Renal cortex interstitium (tissue), 15 donors: Measurements from ENCODE around the gene TAS2R13. TPM values are rescaled to one million over a fixed set of nuclear protein-coding genes. Genes with fewer than 3 reads are reported as not detected.

Experiments
- DNase-seq, 11 donors: peaks; one replicate each; pipeline ENCODE4 v3.0.0-alpha.2; 2013; ENCODE audit warnings: low read depth in 9 of 11, low spot score in 4 of 11; ENCODE audit errors: extremely low read depth in 1 of 11
- long read RNA-seq, 16 experiments: transcript quantifications; one replicate each; lab custom pipeline, GENCODE V29; 2026
- polyA plus RNA-seq, 3 donors: library from polyadenylated mRNA; unstranded; fragments of 120-200 nt; gene quantifications; one replicate each; pipeline ENCODE4 v1.2.1, GENCODE V29; 2013; ENCODE audit not compliant: insufficient read length in 3 of 3

The TAS2R13 gene
- under 1 TPM in 1 of 3 donors, not detected in 2; 0.24 TPM for polyA plus RNA-seq
- long read RNA-seq, donor 1 = 0 reads
- long read RNA-seq, donor 2 = 0 reads
- long read RNA-seq, donor 3 = 0 reads
- long read RNA-seq, donor 4 = 0 reads
- long read RNA-seq, donor 5 = 0 reads
- long read RNA-seq, donor 6 = 0 reads
- long read RNA-seq, donor 7, partial matches to known transcripts = 0 of 1 reads
- long read RNA-seq, donor 7, other reads (novel, unspliced or antisense) = 0 of 1 reads
- long read RNA-seq, donor 8 = 0 reads
- long read RNA-seq, donor 9 = 0 reads
- long read RNA-seq, donor 10 = 0 reads
- long read RNA-seq, donor 11 = 0 reads
- long read RNA-seq, donor 12 = 0 reads
- long read RNA-seq, donor 13 = 0 reads
- long read RNA-seq, donor 14 = 0 reads
- long read RNA-seq, donor 15 = 0 reads
- long read RNA-seq, donor 16, partial matches to known transcripts = 0 of 1 reads
- long read RNA-seq, donor 16, other reads (novel, unspliced or antisense) = 0 of 1 reads

- DNase-seq = no peak
Measured at GRCh38 chr12:10909462-10909861, at the start of gene TAS2R13. TAS2R13 (minus strand) TSS chr12:10909562; CDS start chr12:10909298, 264 bp downstream.

- no peak for DNase-seq
Measured at GRCh38 chr12:10957741-10958140, 48.4 kb upstream of the TAS2R13 start.

GRCh38 chr12:10956085-10956484, 46.7 kb upstream of the TAS2R13 start:
- no peak for DNase-seq

- DNase-seq = no peak
Measured at GRCh38 chr12:10952645-10953044, 43.3 kb upstream of the TAS2R13 start.

DNA sequence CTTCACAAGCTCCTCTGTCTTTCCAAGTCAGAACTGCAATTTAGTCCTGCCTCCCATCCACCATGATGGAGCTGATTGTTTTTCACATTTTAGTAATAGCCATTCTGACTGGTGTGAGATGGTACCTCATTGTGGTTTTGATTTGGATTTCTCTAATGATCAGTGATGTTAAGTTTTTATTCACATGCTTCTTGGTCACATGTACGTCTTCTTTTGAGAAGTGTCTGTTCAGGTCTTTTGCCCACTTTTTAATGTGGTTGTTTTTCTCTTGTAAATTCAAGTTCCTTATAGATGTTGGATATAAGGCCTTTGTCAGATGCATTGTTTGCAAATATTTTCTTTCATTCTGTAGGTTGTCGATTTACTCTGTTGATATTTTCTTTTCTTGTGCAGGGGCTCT, 33.8 kb upstream of the TAS2R13 start:
- DNase-seq = no peak

- DNase-seq = no peak
Measured at GRCh38 chr12:10941916-10942607, 32.7 kb upstream of the TAS2R13 start.

DNA sequence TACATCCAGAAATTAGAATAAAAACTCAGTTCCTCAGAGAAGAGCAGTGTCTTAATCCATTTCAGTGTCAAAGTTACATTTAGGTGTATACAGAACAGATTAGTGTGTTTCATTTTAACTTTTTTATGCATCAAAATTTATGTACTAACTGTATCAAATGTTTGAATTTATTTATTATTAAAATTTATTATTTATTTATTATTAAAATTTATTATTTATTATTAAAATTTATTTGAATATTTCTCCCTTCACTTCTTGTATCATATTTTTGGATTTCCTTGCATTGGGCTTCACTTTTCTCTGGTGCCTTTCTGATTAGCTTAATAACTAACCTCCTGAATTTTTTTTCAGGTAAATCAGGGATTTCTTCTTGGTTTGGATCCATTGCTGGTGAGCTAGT, 32.0 kb upstream of the TAS2R13 start:
- no peak for DNase-seq

DNA sequence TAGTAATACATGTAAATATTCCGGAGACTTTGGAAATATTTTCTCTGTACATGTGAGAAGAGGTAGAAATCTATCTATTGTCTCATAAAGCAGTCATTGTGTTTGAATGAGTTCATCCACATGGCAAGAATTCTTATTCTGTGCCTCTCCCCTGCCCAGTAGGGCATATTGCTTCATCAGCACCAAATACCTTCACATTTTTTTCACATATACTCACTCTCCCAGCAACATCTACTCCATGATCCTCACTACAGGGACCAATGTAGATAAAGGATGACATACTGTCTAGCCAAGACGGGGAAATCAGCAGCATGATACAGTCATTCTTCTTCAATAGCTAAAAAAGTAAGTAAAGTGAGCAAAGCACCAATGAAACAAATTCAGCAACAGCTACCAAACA, 31.0 kb upstream of the TAS2R13 start:
- no peak for DNase-seq

GRCh38 chr12:10939163-10939562, 29.8 kb upstream of the TAS2R13 start, which contains the start of gene TAS2R14:
TAS2R14 (minus strand) TSS chr12:10939263; CDS start chr12:10939207, 56 bp downstream.
- DNase-seq = no peak

DNA sequence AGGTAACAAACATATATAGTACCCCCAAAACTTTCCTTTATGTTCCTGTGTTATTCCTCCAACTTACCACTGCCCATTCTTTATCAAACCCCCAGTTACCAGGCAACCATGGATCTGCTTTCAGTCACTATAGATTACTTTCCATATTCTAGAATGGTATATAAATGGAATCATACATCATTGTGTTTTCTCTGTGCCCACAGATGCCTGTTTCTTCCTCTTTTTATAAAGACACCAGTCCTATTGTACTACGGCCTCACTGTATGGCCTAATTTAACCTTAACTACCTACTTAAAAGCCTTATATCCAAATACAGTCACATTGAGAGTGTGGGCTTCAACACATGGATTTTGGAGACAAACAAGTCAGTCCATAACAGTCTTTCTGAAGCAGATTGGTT, 27.1 kb upstream of the TAS2R13 start:
- no peak for DNase-seq

- no peak for DNase-seq
Measured at GRCh38 chr12:10928746-10929286, 19.5 kb upstream of the TAS2R13 start, which contains the start of gene PRH2. PRH2 (plus strand) TSS chr12:10929236; CDS start chr12:10929274, 38 bp downstream.

- DNase-seq = no peak
Measured at GRCh38 chr12:10926269-10926668, 16.9 kb upstream of the TAS2R13 start.

- no peak for DNase-seq
Measured at GRCh38 chr12:10919809-10920208, 10.4 kb upstream of the TAS2R13 start.

GRCh38 chr12:10910380-10910779, 1.0 kb upstream of the TAS2R13 start:
- no peak for DNase-seq

- DNase-seq = no peak
Measured at GRCh38 chr12:10904686-10905085, 4.7 kb downstream of the TAS2R13 start.

DNA sequence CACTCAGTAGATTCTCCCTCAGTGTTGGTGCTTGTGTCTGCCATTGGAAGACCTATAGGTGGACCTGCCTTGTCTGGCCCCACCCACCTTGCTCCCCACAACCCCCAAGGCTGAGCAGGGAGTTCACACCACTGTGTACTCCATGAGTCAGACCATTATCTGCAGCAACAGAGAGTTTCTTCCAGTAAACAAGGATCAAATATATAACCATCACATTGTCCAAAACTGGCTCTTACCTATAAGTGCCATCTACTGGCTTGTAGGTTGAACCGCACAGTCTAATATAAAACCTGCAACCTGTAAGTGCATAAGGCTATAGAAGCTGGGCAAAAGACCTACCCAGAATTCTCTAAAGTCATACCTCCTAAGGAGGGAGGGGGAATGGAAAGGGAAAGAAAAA, 7.9 kb downstream of the TAS2R13 start:
- DNase-seq = no peak

- DNase-seq = no peak
Measured at GRCh38 chr12:10900972-10901371, 8.4 kb downstream of the TAS2R13 start.

GRCh38 chr12:10900530-10900929, 8.8 kb downstream of the TAS2R13 start:
- no peak for DNase-seq

GRCh38 chr12:10896854-10897253, 12.5 kb downstream of the TAS2R13 start:
- DNase-seq = no peak

- no peak for DNase-seq
Measured at GRCh38 chr12:10891937-10892336, 17.4 kb downstream of the TAS2R13 start.
